Astrocyte (in vitro differentiated cells and primary cell): ENCODE results near the gene NPRL2.

Experiments
- EZH2 ChIP-seq: IDR thresholded peaks from 2 replicates; pipeline ENCODE4 v1.6.1; 2012; ENCODE audit warnings: mild to moderate bottlenecking, low read length, inconsistent platforms; ENCODE audit not compliant: insufficient read depth
- TF ChIP-seq, protein P1 (sequence below): IDR thresholded peaks from 2 replicates; pipeline ENCODE4 v1.5.1; 2011; ENCODE audit warnings: low read depth, mild to moderate bottlenecking, inconsistent platforms, low read length, moderate library complexity; ENCODE audit not compliant: insufficient read depth

- TF ChIP-seq, protein P1, sequence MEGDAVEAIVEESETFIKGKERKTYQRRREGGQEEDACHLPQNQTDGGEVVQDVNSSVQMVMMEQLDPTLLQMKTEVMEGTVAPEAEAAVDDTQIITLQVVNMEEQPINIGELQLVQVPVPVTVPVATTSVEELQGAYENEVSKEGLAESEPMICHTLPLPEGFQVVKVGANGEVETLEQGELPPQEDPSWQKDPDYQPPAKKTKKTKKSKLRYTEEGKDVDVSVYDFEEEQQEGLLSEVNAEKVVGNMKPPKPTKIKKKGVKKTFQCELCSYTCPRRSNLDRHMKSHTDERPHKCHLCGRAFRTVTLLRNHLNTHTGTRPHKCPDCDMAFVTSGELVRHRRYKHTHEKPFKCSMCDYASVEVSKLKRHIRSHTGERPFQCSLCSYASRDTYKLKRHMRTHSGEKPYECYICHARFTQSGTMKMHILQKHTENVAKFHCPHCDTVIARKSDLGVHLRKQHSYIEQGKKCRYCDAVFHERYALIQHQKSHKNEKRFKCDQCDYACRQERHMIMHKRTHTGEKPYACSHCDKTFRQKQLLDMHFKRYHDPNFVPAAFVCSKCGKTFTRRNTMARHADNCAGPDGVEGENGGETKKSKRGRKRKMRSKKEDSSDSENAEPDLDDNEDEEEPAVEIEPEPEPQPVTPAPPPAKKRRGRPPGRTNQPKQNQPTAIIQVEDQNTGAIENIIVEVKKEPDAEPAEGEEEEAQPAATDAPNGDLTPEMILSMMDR: no peak
- TF ChIP-seq EZH2: no peak
These were observed 35.2 kb upstream of the NPRL2 start for GRCh38 chr3:50385754-50386153.
